Iris pigment epithelial cell (primary cell): ENCODE measurements around the gene E4F1.

Experiments
- DNase-seq: peaks from one replicate; pipeline ENCODE4 v3.0.0-alpha.2; 2011; ENCODE audit warnings: low read depth

E4F1 gene

DNA sequence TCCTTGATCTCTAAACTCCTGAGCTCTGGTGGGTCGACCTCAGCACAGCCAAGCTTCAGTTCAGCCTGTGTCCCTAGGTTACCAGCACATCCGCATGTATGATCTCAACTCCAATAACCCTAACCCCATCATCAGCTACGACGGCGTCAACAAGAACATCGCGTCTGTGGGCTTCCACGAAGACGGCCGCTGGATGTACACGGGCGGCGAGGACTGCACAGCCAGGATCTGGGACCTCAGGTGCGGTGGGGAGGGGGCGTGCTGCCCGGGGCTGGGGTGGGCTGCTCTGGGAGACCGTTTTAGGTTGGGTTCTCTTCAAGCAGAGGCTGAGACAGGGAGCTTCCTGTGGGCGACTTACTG, 17.0 kb upstream of the E4F1 start:
- no peak for DNase-seq

DNA sequence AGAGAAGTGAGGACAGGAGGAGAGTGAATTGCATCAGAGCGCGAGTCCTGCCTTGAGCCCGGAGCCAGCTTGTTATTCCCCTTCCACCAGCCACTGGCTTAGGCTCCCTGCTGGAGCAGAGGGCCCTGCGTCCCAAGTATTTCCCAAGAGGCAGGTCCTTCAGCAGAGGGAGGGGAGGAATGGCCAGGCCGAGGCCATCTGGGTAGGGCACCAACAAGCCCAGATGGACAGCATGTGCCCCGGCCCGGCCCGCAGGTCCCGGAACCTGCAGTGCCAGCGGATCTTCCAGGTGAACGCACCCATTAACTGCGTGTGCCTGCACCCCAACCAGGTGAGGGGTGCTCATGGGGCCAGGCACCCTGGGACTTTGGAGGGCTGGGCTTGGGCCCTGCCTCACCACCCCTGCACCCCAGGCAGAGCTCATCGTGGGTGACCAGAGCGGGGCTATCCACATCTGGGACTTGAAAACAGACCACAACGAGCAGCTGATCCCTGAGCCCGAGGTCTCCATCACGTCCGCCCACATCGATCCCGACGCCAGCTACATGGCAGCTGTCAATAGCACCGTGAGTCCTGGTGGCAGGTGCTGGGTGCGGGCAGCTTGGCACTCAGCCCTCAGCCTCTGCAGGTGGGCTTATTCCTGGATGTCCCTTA, 16.5 kb upstream of the E4F1 start:
- DNase-seq, result no peak

DNA sequence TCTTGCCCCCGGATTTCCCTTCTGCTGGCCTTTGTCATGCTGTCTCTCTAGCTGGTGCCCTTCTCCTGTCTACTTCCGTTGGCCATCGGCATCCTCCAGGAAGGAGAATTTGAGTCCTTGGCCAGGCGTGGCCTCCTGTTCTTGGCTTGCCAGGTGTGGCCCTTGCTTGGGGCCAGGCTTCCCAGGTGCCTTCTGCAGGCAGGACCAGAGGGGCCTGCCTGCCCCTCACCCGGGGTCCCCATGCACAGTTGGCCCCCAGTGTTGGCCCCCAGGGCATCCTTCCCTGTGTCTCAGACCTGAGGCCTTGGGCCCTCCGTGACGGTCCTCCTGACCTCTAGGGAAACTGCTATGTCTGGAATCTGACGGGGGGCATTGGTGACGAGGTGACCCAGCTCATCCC, 15.5 kb upstream of the E4F1 start:
- no peak for DNase-seq

DNA sequence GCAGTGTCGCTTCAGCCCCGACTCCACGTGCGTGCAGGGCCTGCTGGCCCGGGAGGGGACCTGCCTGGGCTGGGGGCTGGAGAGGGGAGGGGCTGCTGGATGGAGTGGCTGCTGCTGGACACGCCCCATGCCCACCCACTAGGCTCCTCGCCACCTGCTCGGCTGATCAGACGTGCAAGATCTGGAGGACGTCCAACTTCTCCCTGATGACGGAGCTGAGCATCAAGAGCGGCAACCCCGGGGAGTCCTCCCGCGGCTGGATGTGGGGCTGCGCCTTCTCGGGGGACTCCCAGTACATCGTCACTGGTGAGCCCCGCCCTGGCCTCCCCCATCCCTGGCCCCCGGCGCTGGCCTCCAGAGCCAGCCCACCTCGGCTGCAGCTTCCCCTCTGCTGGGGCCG, 15.1 kb upstream of the E4F1 start:
- no peak for DNase-seq

DNA sequence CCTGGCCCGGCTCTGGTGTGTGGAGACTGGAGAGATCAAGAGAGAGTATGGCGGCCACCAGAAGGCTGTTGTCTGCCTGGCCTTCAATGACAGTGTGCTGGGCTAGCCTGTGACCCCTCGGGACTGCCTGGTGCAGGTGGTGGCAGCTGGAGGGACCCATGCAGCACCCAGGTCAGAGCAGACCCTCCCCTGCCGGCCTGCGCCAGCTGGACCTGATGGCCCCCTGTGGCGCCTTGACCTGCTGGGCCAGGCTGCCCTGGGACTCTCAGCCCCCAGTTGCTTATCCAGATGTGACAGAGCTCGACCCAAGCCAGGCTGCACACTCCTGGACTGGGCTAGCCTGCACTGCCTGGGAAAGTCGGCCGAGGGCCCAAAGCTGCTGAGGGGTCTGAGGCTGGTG, 14.6 kb upstream of the E4F1 start:
- DNase-seq, result no peak

DNA sequence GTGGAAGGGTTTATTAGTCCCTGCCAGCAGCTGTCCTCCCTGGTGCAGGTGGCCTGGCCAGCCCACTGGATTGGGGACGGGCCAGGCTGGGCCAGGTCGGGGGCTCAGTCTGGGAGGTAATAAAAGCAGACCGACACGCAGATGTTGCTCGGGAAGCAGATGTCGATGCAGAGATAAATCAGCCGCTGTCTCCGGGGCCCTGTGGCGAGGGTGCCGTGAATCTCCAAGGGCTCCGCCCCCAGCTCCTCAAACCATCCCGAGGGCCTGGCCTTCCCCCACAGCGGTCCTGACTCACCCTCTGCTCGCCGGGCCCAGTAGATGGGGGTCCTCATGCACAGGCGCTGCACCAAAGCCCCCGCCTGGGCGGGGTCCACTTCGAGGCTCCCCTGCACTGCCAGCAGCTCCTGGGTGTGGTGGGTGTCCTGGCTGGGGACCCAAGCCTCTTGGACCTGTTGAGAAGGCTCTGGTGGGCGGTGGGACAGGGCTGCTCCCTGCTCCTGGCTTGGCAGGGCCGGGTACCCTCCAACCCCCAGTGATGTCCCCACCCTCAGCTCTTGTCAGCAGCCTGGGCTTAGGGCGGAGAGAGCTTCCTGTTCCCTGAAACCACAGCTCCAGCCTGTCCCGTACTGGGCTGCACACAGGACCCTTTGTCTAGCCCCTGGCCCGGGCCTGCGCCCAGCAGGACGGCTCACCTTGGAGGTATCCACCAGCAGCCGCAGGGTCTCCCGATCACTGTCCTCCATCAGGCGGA, 14.0 kb upstream of the E4F1 start:
- DNase-seq, result no peak

DNA sequence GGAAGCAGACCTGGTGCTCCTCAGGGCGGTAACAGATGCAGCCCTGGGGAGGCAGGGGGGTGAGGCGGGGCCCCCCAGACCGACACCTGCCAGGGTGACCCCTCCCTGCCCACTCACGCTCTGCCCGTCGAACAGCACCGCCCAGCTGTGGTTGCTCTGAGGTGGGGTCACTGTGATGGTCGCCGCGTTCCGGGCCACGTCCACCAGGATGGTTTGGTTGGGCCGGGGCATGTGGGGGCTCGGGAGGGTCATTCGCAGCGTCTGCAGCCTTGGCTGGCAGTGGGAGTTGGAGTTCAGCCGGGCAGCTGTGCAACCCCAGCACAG, 13.4 kb upstream of the E4F1 start:
- DNase-seq, result no peak

DNA sequence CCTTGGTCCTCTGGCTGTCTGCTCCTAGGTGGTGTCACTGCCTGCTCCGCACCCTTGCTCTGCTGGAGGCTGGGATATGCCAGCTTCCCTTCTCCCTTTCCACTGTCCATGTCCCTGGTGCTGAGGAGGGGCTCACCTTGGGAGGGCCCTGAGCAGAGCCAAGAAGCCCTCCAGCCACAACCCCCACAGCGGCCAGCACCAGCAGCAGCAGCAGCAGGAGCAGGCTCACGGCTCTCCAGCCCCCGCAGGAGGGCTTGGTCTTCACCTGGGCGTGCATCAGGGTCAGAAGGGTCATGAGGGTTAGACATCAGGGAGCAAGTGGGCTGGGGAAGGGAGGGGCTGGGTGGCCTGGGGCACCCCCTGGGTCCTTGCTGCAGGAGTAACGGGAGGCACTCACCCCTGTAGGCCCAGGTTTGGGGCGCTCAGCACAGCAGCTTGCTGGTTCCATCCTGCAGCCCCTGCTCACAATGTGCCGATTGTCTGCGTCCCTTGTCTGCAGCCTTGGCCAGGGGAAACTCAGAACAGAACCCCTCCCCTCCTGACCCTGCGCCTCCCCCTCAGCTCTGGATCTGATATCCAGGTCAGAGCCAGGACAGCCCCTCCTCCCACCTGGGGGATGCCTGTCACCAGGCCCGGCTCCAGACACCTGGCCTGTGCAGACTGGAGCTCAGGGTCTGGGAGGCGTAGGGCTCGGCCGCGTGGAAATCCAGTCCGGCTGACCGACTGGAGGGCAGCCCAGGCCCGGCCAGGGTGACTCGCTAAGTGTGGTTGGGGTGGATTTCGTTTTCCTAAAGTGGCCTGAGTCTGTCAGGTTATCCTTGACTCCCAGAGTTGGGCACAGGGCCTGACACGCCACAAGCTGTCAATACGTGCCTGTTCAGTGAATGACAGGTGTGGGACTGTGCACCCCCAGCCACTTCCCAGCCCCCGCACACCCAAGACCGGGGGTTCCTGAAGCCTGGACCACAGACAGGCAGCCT, 12.7 kb upstream of the E4F1 start, which contains the start of gene BRICD5:
TSS of gene BRICD5 (minus strand) at position 478 of the 980 bp plus-strand sequence. CDS start at position 448, 30 bp downstream.
- peak; percentile 21 for DNase-seq

DNA sequence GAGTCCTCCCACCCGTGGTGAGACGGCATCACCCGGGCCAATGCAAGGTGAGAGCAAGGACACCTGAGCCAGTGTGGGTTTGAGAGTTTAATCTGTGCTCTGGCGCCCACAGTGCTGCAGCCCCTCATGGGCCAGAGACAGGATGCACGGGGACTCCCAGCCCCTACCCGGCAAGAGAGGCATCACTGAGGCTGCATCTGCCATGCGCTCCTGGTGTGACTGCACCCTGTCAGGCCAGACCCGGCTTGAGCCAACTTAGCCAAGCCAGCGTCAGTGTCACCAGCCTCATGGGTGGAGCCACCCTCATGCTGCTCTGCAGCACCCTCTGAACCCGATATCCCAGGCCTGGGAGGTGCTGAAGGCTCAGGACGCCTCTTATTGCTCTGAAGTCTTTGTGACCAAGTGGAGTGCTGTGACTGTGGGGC, 11.5 kb upstream of the E4F1 start:
- no peak for DNase-seq

DNA sequence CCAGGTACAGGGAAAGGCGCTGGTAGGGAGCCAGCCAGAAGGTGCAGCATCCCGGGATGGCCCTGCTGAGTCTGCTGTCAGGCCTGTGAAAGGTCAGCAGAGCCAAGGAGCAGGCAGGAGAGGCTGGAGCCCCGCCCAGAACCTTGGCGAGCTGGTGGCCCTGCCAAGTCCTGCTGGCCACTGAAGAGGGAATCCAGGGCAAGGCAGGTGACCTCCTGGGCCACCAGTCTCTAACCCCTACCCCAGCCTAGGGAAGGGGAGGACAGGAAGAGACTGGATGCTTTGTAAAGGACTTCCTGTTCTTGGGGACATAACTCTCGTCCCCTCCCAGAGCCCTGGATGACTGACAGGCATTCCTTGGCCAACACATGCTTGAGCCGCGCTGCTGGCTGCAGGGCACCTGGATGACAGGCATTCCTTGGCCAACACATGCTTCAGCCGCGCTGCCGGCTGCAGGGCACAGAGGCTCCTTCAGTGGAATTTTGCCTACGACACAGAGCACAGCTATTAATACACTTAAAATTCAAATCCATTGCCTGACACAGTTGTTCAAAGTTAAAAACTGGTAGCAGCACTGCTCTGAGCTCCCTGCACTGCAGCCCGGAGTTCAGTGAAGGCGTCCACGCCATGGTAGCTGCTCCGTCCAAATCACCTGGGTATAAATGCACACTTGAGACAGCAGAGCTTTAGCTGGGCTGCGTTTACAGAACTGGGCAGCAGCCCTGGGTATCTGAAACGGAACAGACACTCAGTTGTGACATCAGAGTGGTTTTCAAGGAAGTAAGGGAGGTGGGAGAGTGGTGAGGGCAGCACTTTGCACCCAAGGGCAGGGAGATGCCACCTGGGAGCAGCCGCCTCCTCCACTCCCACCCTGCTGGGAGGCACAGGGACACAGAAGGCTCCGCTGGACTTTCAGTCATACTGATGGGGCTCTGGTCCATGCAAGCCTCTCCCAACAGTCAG, 10.7 kb upstream of the E4F1 start:
- DNase-seq, result no peak

DNA sequence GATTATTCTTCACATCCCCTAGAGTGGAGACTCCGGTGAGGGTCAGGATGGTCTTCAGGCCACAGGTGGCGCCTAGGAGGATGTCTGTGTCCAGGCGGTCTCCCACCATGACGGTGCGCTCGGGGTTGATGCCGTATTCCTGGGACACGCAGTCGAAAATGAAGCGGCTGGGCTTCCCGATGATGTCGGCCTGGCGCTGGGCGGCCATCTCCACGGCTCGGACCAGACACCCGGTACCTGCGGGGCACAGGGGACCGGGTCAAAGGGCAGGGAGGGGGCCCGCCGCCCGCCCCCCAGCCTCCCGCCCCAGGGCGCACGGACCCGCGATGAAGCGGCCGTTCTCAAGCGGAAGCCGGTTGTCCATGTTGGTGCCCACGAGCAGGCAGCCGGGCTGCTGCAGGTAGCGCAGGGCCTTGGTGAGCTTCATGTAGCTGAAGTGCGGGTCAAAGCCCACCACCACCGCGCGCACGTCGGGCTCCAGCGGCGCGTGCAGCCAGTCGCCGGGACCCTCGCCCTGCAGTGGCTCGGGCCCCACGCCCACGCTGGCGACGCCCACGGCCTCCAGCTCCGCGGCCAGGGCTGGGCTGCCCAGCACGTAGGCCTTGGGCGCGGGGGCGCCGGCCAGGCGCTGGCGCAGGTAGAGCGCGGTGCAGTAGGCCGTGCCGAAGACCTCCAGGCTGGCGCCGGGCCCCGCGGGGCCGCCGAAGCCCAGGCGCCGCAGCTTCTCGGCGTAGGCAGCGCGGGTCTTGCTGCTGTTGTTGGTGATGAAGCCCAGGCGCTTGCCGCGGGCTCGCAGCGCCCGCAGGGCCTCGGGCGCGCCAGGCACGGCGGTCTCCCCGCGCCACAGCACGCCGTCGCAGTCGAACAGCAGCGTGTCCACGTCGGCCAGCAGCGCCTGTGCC, 9.3 kb upstream of the E4F1 start:
- DNase-seq, result peak; percentile 18

DNA sequence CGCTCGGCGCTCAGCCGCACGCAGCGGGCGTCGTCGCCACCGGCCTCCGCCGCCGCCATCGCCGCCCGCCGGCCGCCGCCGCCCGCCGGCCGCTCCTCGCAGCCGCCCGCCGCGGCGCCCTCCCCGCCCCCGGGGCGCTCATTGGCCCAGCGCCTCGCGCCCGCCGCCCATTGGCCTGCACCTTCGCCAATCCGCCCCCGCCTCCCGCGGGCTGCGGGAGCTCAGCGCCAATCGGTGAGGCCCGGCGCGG, 8.7 kb upstream of the E4F1 start, which contains the start of gene PGP:
TSS of gene PGP (minus strand) at position 122 of the 250 bp plus-strand sequence. CDS start at position 59, 63 bp downstream.
- no peak for DNase-seq

DNA sequence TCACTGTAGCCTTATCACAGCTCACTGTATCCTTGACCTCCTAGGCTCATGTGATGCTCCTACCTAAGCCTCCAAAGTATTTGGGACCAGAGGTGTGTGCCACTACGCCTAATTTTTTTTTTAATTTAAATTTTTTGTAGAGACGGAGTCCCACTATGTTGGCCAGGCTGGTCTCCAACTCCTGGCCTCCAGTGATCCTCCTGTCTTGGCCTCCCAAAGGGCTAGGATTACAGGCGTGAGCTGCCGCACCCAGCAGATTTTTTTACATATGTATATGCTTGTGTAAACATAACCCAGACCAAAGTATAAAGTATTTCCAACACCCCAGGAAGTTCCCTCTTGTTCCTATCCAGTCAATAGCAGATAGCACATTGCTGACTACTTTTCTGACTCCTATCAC, 7.1 kb upstream of the E4F1 start:
- no peak for DNase-seq

DNA sequence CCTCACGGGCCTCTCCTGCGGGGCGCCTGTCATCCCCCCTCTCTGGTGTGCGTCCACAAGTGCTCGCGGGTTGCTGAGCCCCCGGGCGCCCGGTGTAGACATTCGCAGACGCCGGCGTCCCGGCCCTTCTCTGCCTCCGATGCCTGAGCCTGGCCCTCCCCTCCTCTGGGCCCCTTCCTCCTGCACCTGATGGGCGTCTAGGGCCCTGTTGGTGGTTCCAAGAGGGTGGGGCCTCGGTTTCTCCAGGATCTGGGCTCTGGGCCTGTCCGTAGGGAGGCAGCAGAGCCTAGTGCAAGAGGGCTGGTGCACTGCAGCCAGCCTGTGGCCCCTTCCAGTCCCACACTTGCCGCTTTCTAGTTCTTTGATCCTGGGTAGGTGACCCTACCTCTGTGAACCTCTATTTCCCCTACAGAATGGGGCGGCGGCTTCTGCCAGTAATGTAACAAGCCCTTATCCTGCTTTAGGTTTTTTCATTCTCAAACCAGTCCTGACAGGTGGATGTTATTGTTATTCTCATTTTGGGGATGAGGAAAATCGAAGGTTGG, 623 bp downstream of the E4F1 start:
- DNase-seq, result peak; percentile 54

DNA sequence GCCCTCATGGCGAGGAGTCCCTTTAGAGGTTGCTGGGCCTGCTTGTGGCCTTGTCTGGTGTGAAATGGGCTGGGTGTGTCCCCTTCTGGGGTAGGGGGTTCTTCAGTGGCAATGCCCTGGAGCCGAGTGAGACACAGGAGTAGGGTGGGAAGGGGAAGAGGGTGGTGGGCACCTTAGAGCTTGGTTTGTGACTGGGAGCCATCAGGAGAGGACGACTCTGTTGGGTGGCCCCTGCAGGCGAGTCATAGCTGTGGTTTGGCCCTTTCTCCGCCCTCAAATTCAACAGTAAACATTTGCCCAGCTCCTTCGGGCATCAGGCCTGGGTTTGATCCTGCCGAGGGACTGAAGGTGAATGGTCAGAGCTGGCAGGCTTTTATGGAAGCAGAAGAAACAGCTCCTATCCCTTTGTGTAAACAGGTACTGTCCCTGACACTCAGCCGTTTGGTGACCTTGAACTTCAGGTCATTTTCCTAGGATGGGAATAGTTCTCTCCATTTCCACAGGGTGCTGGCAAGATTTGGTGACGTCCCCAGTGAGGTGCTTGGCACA, 2.9 kb downstream of the E4F1 start:
- DNase-seq, result no peak

DNA sequence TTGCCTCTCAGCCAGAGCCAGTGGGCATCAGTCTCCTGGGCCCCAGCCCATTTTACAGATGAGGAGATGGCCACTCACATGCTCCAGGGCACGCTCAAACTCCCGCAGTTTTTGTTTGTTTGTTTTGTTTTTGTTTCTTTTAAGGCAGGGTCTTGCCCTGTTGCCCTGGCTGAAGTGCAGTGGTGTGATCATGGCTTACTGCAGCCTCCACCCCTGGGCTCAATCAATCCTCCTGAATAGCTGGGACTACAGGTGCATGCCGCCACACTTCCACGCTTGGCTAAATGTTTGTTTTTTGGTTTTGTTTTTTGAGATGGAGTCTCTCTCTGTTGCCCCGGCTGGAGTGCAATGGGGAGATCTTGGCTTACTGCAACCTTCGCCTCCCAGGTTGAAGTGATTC, 3.5 kb downstream of the E4F1 start:
- no peak for DNase-seq

DNA sequence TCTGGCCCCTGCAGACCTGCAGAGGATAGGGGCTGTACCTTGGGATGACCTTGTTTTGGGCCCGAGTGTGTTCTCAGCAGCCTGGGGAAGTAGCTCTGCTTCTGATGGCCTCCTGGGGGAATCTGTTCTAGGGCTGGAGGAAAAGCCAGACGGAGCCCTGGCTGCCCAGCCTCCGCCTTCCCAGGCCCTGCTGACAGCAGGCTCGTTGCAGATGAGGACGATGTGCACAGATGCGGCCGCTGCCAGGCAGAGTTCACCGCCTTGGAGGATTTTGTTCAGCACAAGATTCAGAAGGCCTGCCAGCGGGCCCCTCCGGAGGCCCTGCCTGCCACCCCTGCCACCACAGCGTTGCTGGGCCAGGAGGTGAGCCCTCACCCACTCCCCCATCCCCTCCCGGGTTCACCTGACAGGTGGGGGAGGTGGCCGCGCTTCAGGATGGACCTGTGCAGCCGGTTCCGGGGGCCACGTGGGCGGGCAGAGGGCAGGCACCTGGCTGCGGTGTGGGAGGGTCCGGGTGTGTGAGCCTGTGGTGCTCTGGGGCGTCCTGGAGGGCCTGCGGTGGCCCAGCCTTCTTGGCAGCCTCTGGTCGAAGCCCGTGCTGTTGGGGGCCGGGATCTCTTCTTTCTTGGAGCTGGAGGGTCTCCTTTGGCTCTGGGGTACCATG, 4.9 kb downstream of the E4F1 start:
- no peak for DNase-seq

DNA sequence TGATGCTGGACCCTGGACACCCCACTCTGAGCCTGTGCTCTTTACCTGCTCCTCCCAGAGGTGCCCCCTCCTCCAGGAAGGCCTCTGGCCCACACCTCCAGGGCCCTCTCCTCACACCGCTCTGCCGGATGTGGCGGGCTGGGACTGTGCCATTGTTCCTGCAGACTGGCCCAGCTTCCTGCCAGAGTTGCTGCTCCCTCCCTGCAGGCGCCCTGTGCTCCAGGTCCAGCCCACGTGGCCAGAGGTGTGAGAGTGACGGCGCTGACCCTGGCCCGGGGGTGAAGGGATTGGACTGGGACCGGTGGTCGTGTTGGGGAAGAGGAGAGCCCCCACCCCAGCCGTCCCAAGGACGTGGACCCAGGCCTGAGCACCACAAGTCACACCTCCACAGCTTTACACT, 5.7 kb downstream of the E4F1 start:
- no peak for DNase-seq

DNA sequence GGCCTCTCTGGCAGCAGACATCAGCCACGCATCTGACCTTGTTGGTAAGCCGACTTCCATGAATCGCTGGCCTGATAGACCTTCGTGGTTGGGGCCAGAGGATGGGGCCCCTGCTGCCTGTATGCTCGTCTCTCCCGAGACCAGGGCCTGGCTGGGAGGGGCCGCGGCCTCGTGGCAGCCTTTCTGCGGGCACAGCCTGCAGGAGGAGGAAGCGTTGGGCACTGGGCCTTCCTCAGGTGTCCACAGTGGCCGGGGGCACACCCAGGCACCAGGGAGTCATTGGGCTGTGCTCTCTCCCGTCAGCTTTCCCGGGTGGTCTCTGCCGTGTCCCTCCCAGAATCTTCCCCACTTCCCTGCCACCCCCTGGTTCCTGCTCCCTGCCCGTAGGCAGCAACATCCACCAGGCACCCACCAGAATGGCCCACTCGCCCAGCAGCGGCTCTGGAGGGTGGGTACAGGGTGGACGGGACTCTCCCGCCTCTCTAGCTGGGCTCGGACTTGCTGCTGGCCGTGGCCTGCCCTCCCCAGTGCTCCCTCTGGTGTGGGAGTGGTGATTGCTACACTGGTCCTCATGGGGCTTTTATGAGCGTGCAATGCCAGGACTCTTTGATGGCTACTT, 6.3 kb downstream of the E4F1 start:
- no peak for DNase-seq
